Left lung (tissue), 10 donors: ENCODE data around the gene ZNF716. TPM values are rescaled to one million over a fixed set of nuclear protein-coding genes. Genes with fewer than 3 reads are reported as not detected.

Experiments used
- ATAC-seq: fragments of 200-7000 bp; cut with Tn5 transposase; one replicate; pipeline ENCODE4 v1.9.1; 2020; ENCODE audit warnings: moderate library complexity
- DNase-seq, 4 donors: peaks; one replicate each; pipeline ENCODE4 v3.0.0-alpha.2; 2013 to 2020
- H3K27ac ChIP-seq, 2 donors: fragments of 200-600 bp; sonication (generic) in 1 of 2; one replicate each; pipeline versions ENCODE4 v1.5.0 to v1.8.0; 2020 to 2021
- H3K27me3 ChIP-seq, 2 donors: fragments of 200-600 bp; sonication (generic) in 1 of 2; one replicate each; pipeline versions ENCODE4 v1.5.0 to v1.8.0; 2020 to 2021
- H3K36me3 ChIP-seq, 2 donors: fragments of 200-600 bp; sonication (generic) in 1 of 2; one replicate each; pipeline versions ENCODE4 v1.5.0 to v1.8.0; 2020 to 2021
- H3K4me1 ChIP-seq, 2 donors: fragments of 200-600 bp; one replicate each; pipeline ENCODE4 v1.8.0; 2021
- H3K4me3 ChIP-seq, 2 donors: fragments of 200-600 bp; sonication (generic) in 1 of 2; one replicate each; pipeline versions ENCODE4 v1.5.0 to v1.8.0; 2020 to 2021; ENCODE audit warnings: mild to moderate bottlenecking in 1 of 2
- H3K9me3 ChIP-seq, 2 donors: fragments of 200-600 bp; sonication (generic) in 1 of 2; one replicate each; pipeline versions ENCODE4 v1.5.0 to v1.8.0; 2020 to 2021
- CTCF ChIP-seq, 2 donors: fragments of 200-600 bp; sonication (generic) in 1 of 2; IDR thresholded peaks; one replicate each; pipeline versions ENCODE4 v1.5.0 to v1.8.0; 2021; ENCODE audit warnings: antibody characterized with exemption in 2 of 2
- intact Hi-C, 2 donors: fragments of 100-400 bp; cut with DNase I; formaldehyde crosslinking; loops; one replicate each; pipeline versions ENCODE4 v1.11.2 to v1.14.2; 2022
- polyA plus RNA-seq, 6 donors: library from polyadenylated mRNA; unstranded; fragments of 120-200 nt; gene quantifications; one replicate each; pipeline ENCODE4 v1.2.1, GENCODE V29; 2013; ENCODE audit not compliant: insufficient read length in 6 of 6
- total RNA-seq, 2 donors: library from RNA; stranded (reverse); fragmentation: NEBNext Ultra II Directional; extraction: Animal tissue kit (Norgen Biotek cat#: 25700); gene quantifications; one replicate each; pipeline ENCODE4 v1.2.1, GENCODE V29; 2021
- donor health status: DM: no; HTN: yes; CAD: no.
- donor health status: DM: no; HTN: no; CAD: no.

Gene ZNF716
- total and polyA plus RNA-seq, 8 donors = 0.07 to 0.09 (median 0.08) TPM; not detected in 2

- peaks cover 0 to 59% of the 10 kb centered on the region in 2 donors for H3K9me3 ChIP-seq
- H3K27ac ChIP-seq = no peak overlapping the region
- DNase-seq (no peak), ATAC-seq (no peak)
- TF ChIP-seq CTCF (IDR thresholded peaks at IDR 0.05) = no peak
- peaks cover 0 to 9% of the 10 kb centered on the region in 2 donors for H3K27me3 ChIP-seq
- intact Hi-C loops = no loop called here
- no peaks in the 10 kb centered on the region for H3K4me1 ChIP-seq
- no peaks in the 10 kb centered on the region for H3K36me3 ChIP-seq
- H3K4me3 ChIP-seq = no peak overlapping the region
These were observed 23.4 kb upstream of the ZNF716 start for GRCh38 chr7:57426629-57427003.

- no peak for TF ChIP-seq CTCF (IDR thresholded peaks at IDR 0.05)
These were observed 22.8 kb upstream of the ZNF716 start for GRCh38 chr7:57427146-57427545.

GRCh38 chr7:57427594-57427993 is 22.4 kb upstream of the ZNF716 start:
- intact Hi-C loops = no loop called here
- no peak for TF ChIP-seq CTCF (IDR thresholded peaks at IDR 0.05)
- H3K27ac ChIP-seq = no peak overlapping the region
- H3K27me3 ChIP-seq = peaks cover 0 to 9% of the 10 kb centered on the region in 2 donors
- DNase-seq (no peak), ATAC-seq (no peak)
- H3K9me3 ChIP-seq = peaks cover 0 to 61% of the 10 kb centered on the region in 2 donors
- no peaks in the 10 kb centered on the region for H3K36me3 ChIP-seq
- no peaks in the 10 kb centered on the region for H3K4me1 ChIP-seq
- no peak overlapping the region for H3K4me3 ChIP-seq

More at GRCh38 chr7:57427146-57427545, 22.8 kb upstream of the ZNF716 start:
- Histone ChIP-seq H3K27ac (no peak overlapping the region), H3K27me3 (peaks cover 0 to 9% of the 10 kb centered on the region in 2 donors), H3K4me3 (no peak overlapping the region), H3K4me1 (no peaks in the 10 kb centered on the region), H3K36me3 (no peaks in the 10 kb centered on the region), H3K9me3 (peaks cover 0 to 63% of the 10 kb centered on the region in 2 donors)
- DNase-seq = no peak
- intact Hi-C loops = no loop called here
- no peak for ATAC-seq

GRCh38 chr7:57432583-57432982 is 17.4 kb upstream of the ZNF716 start:
- TF ChIP-seq CTCF (IDR thresholded peaks at IDR 0.05) = no peak
- Histone ChIP-seq H3K4me3 (no peak overlapping the region), H3K9me3 (peaks cover 0 to 31% of the 10 kb centered on the region in 2 donors), H3K36me3 (no peaks in the 10 kb centered on the region), H3K27ac (no peak overlapping the region), H3K27me3 (no peaks in the 10 kb centered on the region), H3K4me1 (no peaks in the 10 kb centered on the region)
- DNase-seq = no peak
- ATAC-seq = no peak
- intact Hi-C loops = no loop called here

GRCh38 chr7:57437581-57437980 is 12.4 kb upstream of the ZNF716 start:
- no peak overlapping the region for H3K4me3 ChIP-seq
- H3K36me3 ChIP-seq = no peaks in the 10 kb centered on the region
- no peaks in the 10 kb centered on the region for H3K4me1 ChIP-seq
- intact Hi-C loops = no loop called here
- no peak for DNase-seq
- H3K27me3 ChIP-seq = no peaks in the 10 kb centered on the region
- H3K9me3 ChIP-seq = peaks cover 0 to 58% of the 10 kb centered on the region in 2 donors
- ATAC-seq = no peak
- H3K27ac ChIP-seq = no peak overlapping the region
- TF ChIP-seq CTCF (IDR thresholded peaks at IDR 0.05) = no peak
